ENCODE measurements around the gene AP1M1.
A peak's percentile ranks its signal among the peaks of the same experiment; 100 is the strongest.

AP1M1 gene

DNA sequence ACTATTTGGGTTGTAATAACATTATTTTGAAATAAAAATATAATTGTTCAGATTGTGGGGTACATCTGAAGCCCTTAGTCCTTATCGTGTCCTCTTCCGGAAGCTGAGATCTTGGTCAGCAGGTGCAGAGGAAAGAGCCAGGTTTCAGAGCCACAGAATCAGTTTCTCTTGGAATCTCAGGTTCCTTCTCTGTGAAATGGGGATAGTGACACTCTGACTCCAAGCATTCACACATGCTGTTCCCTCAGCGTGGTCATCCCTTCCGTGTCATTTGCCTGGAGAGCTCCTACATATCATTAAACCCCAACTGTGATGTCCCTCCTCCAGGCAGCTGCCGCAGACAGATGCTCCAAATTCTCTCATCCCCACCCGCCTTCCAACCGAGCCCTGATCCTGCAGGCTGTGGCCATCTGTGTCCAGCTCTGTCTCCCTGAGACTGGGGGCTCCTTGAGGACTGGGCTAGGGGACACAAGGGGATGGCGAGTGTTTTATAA lies 59.8 kb downstream of the AP1M1 start:
- no peak overlapping the region for H3K4me3 ChIP-seq (ENCODE audit: low read depth, low read length)
- TF ChIP-seq, protein P1, sequence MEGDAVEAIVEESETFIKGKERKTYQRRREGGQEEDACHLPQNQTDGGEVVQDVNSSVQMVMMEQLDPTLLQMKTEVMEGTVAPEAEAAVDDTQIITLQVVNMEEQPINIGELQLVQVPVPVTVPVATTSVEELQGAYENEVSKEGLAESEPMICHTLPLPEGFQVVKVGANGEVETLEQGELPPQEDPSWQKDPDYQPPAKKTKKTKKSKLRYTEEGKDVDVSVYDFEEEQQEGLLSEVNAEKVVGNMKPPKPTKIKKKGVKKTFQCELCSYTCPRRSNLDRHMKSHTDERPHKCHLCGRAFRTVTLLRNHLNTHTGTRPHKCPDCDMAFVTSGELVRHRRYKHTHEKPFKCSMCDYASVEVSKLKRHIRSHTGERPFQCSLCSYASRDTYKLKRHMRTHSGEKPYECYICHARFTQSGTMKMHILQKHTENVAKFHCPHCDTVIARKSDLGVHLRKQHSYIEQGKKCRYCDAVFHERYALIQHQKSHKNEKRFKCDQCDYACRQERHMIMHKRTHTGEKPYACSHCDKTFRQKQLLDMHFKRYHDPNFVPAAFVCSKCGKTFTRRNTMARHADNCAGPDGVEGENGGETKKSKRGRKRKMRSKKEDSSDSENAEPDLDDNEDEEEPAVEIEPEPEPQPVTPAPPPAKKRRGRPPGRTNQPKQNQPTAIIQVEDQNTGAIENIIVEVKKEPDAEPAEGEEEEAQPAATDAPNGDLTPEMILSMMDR (IDR thresholded peaks at IDR 0.05; ENCODE audit: low read depth, low read length, missing control alignments) = no peak
- DNase-seq (ENCODE audit: low read depth) = no peak

DNA sequence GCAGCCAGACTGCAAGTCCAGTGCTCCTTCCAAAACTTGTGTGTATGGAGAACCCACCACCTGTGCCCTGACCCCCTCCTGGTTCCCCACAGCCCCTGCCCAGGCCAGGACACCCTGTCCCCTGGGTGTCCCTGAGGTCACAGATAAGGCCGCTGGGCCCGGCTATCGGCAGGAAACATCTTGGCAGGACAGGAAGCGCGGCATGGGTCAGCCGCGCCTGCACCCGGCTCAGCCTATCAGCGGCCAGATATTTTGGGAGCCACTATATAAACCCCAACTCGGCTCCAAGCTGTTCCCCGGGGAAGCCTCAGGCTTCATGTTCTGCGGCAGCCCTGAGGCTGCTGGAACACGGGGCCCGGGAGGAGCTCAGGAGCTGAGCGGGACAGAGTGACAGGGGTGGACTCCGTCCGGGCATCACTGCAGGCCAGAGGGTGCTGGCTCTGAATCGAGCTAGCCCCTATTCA lies 60.8 kb downstream of the AP1M1 start:
- H3K4me3 ChIP-seq (ENCODE audit: low read depth, low read length) = no peak overlapping the region
- DNase-seq (ENCODE audit: low read depth) = no peak
- TF ChIP-seq, protein P1 (IDR thresholded peaks at IDR 0.05; ENCODE audit: low read depth, low read length, missing control alignments) = no peak

DNA sequence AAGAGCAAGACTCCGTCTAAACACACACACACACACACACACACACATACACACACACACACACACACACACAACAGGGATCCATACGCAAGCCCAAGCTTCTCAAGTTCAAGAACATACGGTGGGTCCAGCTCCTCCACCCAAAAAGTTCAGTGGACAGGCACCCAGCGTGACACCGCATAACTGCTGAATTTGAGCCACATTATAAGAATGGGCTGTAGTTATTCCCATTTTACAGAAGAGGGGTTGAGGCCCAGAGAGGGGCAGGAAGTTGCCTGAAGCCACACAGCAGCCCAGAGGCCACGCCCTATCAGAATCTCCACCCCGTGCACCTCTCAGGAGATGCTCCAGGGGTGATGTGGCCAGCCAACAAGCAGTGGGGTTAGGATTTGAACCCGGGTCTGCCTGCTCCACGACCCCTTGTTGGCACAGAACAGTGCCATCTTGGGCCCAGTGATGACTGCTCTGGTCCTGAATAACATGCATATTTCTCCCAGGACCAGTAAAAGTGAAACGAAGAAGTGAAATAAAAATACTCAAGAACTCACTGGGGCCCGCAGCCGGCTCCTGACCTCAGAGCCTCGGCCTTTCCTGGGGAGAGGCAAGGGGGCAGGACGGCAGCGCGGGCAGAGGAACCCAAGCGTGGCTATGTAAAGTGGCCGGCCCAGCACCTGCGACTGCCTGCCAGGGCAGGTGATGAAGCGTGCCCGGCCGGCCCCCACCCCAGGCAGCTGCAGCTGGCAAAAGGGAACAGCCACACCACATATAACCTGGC lies 61.9 kb downstream of the AP1M1 start:
- DNase-seq (ENCODE audit: low read depth) = peak; percentile 59
- TF ChIP-seq, protein P1 (IDR thresholded peaks at IDR 0.05; ENCODE audit: low read depth, low read length, missing control alignments) = no peak

DNA sequence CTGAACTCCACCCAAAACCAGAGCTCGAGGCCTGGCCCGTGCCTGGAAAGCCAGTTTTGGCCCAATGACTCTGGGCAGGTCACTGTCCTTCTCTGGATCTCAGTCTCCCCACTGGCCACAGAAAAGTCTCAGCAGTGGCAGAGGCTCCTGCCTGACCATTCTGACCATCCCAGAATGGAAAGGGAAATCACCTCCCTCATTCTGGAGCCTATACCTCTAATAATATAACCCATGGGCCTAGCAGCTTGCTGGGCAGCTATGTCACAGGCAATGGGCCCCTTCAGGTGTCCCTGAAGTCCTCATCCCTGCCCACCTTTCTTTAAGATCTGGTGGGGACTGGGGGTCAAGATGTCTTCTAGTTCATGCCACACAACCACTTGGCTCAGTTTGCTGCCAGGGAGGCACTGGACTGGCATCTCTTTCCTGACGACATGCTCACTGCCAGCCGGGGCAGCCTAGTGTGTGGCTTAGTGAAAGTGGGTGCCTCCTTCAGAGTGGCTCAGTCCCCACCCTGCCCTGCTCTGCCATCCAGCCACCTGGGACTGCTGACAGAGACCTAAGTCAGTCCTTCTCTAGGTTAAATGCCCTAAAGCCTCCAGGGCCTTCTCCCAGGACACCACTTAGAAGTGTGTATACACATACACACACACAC lies 62.6 kb downstream of the AP1M1 start:
- TF ChIP-seq, protein P1 (IDR thresholded peaks at IDR 0.05; ENCODE audit: low read depth, low read length, missing control alignments) = no peak
- DNase-seq (ENCODE audit: low read depth) = no peak
- H3K4me3 ChIP-seq (ENCODE audit: low read depth, low read length) = no peak overlapping the region

More for the DNA sequence above, 61.9 kb downstream of the AP1M1 start:
- no peak overlapping the region for H3K4me3 ChIP-seq (ENCODE audit: low read depth, low read length)

DNA sequence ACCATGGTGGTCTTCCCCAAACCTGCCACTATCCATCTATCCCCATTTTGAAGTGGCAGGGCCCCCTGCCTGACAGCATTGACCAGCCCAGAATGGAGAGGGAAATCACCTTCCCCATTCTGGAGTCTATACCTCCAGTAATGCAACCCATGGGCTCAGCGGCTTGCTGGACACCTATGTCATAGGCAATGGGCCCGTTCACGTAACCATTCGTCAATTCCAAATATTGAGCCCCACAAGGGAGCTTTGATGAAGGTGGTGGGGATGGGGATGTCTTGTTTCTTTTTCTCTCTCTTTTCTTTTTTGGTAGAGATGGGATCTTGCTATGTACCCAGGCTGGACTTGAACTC lies 63.1 kb downstream of the AP1M1 start:
- H3K4me3 ChIP-seq (ENCODE audit: low read depth, low read length) = no peak overlapping the region
- DNase-seq (ENCODE audit: low read depth) = no peak
- TF ChIP-seq, protein P1 (IDR thresholded peaks at IDR 0.05; ENCODE audit: low read depth, low read length, missing control alignments) = no peak

DNA sequence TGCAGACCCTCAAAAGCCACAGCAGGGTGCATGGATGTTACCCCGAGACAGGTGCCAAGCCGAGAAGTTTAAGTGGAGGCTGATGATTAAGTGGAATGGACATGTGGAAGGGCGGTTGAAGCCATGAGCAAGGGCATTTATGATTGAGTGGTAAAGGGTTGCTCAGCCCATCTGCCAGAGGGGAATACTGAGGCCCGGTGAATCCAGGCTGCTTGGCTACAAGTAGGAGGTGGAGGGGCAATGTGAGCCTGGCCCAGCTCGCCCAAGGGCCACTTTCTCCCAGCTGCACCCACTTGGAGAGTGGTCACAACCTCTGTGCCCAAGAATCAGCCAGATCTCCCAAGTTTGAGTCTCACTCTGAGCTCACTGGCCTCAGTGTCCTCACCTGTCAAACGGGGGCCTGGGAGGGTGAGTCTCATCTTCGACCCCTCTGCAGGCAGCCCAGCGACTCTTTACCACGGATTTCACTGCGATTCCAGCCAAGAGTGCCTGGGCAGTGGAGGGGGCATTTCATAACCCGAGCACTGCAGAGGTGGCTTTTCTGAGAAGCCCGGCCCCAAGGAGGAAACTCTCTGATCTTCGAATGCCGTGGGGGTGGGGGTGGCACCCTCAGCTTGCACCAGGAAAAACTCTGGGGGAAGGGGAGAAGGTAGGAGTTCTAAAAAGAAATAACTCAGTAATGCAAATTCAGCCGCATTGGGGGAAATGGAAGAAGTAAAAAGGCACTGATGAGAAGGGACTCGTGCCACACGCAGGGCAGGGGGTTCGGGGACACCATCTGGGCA lies 64.1 kb downstream of the AP1M1 start:
- DNase-seq (ENCODE audit: low read depth) = no peak
- no peak overlapping the region for H3K4me3 ChIP-seq (ENCODE audit: low read depth, low read length)
- TF ChIP-seq, protein P1 (IDR thresholded peaks at IDR 0.05; ENCODE audit: low read depth, low read length, missing control alignments) = no peak
